Tibial nerve (tissue), 4 donors: ENCODE data around the gene SCIN.

Source experiments
- CTCF ChIP-seq, 5 experiments: fragments of 200-600 bp in 3 of 5; fragments of 450-650 bp in 2 of 5; sonication (generic) in 3 of 5; IDR thresholded peaks; one replicate each; pipeline ENCODE4 v1.5.1; 2016 to 2019; ENCODE audit warnings: antibody characterized with exemption in 5 of 5, mild to moderate bottlenecking in 3 of 5, moderate library complexity in 2 of 5
- EP300 ChIP-seq, 2 donors: sonication (generic); formaldehyde crosslinking; IDR thresholded peaks; one replicate each; pipeline ENCODE4 v1.6.1; 2017; ENCODE audit warnings: antibody characterized with exemption in 2 of 2, mild to moderate bottlenecking in 1 of 2
- POLR2A ChIP-seq, 2 donors: fragments of 450-650 bp; IDR thresholded peaks; one replicate each; pipeline ENCODE4 v1.6.1; 2017; ENCODE audit warnings: antibody characterized with exemption in 2 of 2, mild to moderate bottlenecking in 2 of 2, moderate library complexity in 2 of 2

- TF ChIP-seq CTCF (IDR thresholded peaks at IDR 0.05) = no peak
- TF ChIP-seq POLR2A (IDR thresholded peaks at IDR 0.05) = no peak
- TF ChIP-seq EP300 (IDR thresholded peaks at IDR 0.05) = no peak
Measured at GRCh38 chr7:12564996-12565764, 5.3 kb upstream of the SCIN start.
